HG03439 (cell line): ENCODE results near the gene PTPN1.
"Not testable (repeated sequence)": the region's sequence is repeated elsewhere in the genome, so short reads cannot be mapped to it uniquely, and the experiment has no call there.

Experiments used
- ATAC-seq: cut with Tn5 transposase; IDR thresholded peaks from one replicate; pipeline ENCODE4 v1.9.1; 2021; ENCODE audit warnings: mild to moderate bottlenecking, moderate library complexity; ENCODE audit not compliant: unreplicated experiment

Gene PTPN1

GRCh38 chr20:50602432-50603088 is 92.4 kb downstream of the PTPN1 start:
- no peak for ATAC-seq

- no peak for ATAC-seq
Measured at GRCh38 chr20:50604451-50604850, 94.3 kb downstream of the PTPN1 start.

- no peak for ATAC-seq
Measured at GRCh38 chr20:50605136-50605535, 95.0 kb downstream of the PTPN1 start.

- ATAC-seq: no peak
Measured at GRCh38 chr20:50607436-50607835, 97.3 kb downstream of the PTPN1 start.

- ATAC-seq: no peak
Measured at GRCh38 chr20:50607850-50608749, 97.9 kb downstream of the PTPN1 start.

- ATAC-seq: no peak
Measured at GRCh38 chr20:50608750-50609104, 98.5 kb downstream of the PTPN1 start.

GRCh38 chr20:50609438-50609989 is 99.3 kb downstream of the PTPN1 start:
- ATAC-seq: no peak

- ATAC-seq: no peak
Measured at GRCh38 chr20:50610212-50610718, 100.1 kb downstream of the PTPN1 start.

- no peak for ATAC-seq
Measured at GRCh38 chr20:50611128-50611810, 101.1 kb downstream of the PTPN1 start.

GRCh38 chr20:50613438-50614169 is 103.4 kb downstream of the PTPN1 start:
- no peak for ATAC-seq

- ATAC-seq: no peak
Measured at GRCh38 chr20:50615407-50615806, 105.2 kb downstream of the PTPN1 start.

GRCh38 chr20:50617022-50617421 is 106.8 kb downstream of the PTPN1 start:
- ATAC-seq: no peak

GRCh38 chr20:50618537-50618936 is 108.4 kb downstream of the PTPN1 start:
- ATAC-seq: no peak

- ATAC-seq: not testable (repeated sequence)
Measured at GRCh38 chr20:50620459-50620858, 110.3 kb downstream of the PTPN1 start.

- ATAC-seq: no peak
Measured at GRCh38 chr20:50621068-50621665, 111.0 kb downstream of the PTPN1 start.

GRCh38 chr20:50624351-50625016 is 114.3 kb downstream of the PTPN1 start:
- no peak for ATAC-seq

GRCh38 chr20:50625986-50626677 is 115.9 kb downstream of the PTPN1 start:
- no peak for ATAC-seq

- ATAC-seq: no peak
Measured at GRCh38 chr20:50627747-50628146, 117.6 kb downstream of the PTPN1 start.

- ATAC-seq: no peak
Measured at GRCh38 chr20:50628332-50628731, 118.1 kb downstream of the PTPN1 start.
